Lower leg skin (tissue), 3 donors: Measurements from ENCODE around the gene SDK2.

Experiments used
- CTCF ChIP-seq, 3 donors: fragments of 450-650 bp; IDR thresholded peaks; one replicate each; pipeline ENCODE4 v1.5.1; 2016; ENCODE audit warnings: antibody characterized with exemption in 3 of 3, mild to moderate bottlenecking in 3 of 3, moderate library complexity in 2 of 3
- POLR2A ChIP-seq, 2 donors: fragments of 450-650 bp; IDR thresholded peaks; one replicate each; pipeline ENCODE4 v1.6.1; 2016 to 2017; ENCODE audit warnings: antibody characterized with exemption in 2 of 2, mild to moderate bottlenecking in 1 of 2, moderate library complexity in 1 of 2

GRCh38 chr17:73293480-73293911 is 350.7 kb downstream of the SDK2 start:
- TF ChIP-seq CTCF (IDR thresholded peaks at IDR 0.05) (no peak), POLR2A (IDR thresholded peaks at IDR 0.05) (no peak)
